Suprapubic skin (tissue), 4 donors: ENCODE results near the gene GAS2L2.

ENCODE experiments used
- CTCF ChIP-seq, 2 donors: fragments of 200-600 bp in 1 of 2; fragments of 450-650 bp in 1 of 2; sonication (generic) in 1 of 2; IDR thresholded peaks; one replicate each; pipeline ENCODE4 v1.5.1; 2016 to 2019; ENCODE audit warnings: antibody characterized with exemption in 2 of 2, mild to moderate bottlenecking in 1 of 2, moderate library complexity in 1 of 2
- POLR2A ChIP-seq, 2 donors: fragments of 450-650 bp; IDR thresholded peaks; one replicate each; pipeline ENCODE4 v1.6.1; 2017; ENCODE audit warnings: antibody characterized with exemption in 2 of 2, mild to moderate bottlenecking in 2 of 2, moderate library complexity in 2 of 2
- POLR2AphosphoS5 ChIP-seq, 3 donors: sonication (generic); formaldehyde crosslinking; IDR thresholded peaks; one replicate each; pipeline ENCODE4 v1.6.1; 2017; ENCODE audit warnings: antibody characterized with exemption in 3 of 3

GRCh38 chr17:35744830-35745229 lies 8.2 kb downstream of the GAS2L2 start:
- TF ChIP-seq CTCF (IDR thresholded peaks at IDR 0.05) (no peak), POLR2A (IDR thresholded peaks at IDR 0.05) (no peak), POLR2AphosphoS5 (IDR thresholded peaks at IDR 0.05) (no peak)
